Measurements from ENCODE around the gene ALK. TPM values are rescaled to one million over a fixed set of nuclear protein-coding genes. Genes with fewer than 3 reads are reported as not detected.

The ALK gene
- total and polyA plus RNA-seq, 2 donors (not counting 1 experiment from before 2014, with no cell fraction given) = not detected

DNA sequence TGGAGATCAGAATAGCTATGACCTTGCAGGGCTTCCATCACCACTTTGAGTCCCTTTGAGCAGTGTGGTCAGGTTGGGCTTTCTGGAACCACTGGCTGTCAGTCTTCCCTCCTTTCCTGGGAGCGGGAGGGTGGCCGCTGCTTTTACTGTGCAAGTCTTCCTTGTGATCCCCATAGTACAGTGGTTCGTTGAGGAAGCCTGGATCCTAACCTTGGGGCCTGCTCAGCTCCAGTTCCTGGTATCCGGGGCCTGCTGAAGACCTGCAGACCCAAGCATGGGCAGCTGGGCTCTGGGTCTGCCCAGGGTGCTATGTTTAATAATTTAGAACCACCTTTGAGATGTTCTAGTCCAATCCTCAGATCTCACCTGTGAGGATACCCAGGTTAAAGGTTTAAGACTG is 702.0 kb downstream of the ALK start:
- ATAC-seq (ENCODE audit: low read depth) = no peak
- no peak overlapping the region for H3K27ac ChIP-seq (ENCODE audit: low read length in 2 of 2)
- H3K9me3 ChIP-seq (ENCODE audit: control extremely low read depth in 1 of 3, control insufficient read depth in 2 of 3, insufficient read depth in 1 of 3, low read length in 2 of 3) = peaks cover 0 to 4% (median 0%) of the 10 kb centered on the region in 3 donors
- no peak overlapping the region for H3K27ac Mint-ChIP-seq
- peaks cover under 1% of the 10 kb centered on the region for H3K27me3 Mint-ChIP-seq
- no peak overlapping the region for H2AFZ ChIP-seq (ENCODE audit: insufficient read depth, low read depth, low read length, poor library complexity, severe bottlenecking)
- no peak for TF ChIP-seq EZH2 (IDR thresholded peaks at IDR 0.05; ENCODE audit: borderline replicate concordance, insufficient read depth, low read depth, low read length, poor library complexity, severe bottlenecking)
- no peak overlapping the region for H3K4me2 ChIP-seq (replicated peaks; ENCODE audit: low read depth, low read length, poor library complexity, severe bottlenecking)
- no peak overlapping the region for H3K9ac ChIP-seq (ENCODE audit: low read length)
- no peak overlapping the region for H3K4me3 ChIP-seq (ENCODE audit: control extremely low read depth in 1 of 5, extremely low read depth in 1 of 5, insufficient read depth in 1 of 5, low read depth in 2 of 5, low read length in 4 of 5)
- intact Hi-C loops (cut with micrococcal nuclease) = no loop called here
- H3K4me1 ChIP-seq (ENCODE audit: control insufficient read depth in 2 of 2, insufficient read depth in 2 of 2, low read length in 2 of 2) = no peaks in the 10 kb centered on the region
- H3K4me3 Mint-ChIP-seq = no peak overlapping the region
- no peaks in the 10 kb centered on the region for H3K9me3 Mint-ChIP-seq (ENCODE audit: insufficient read depth)
- no peaks in the 10 kb centered on the region for H4K20me1 ChIP-seq (ENCODE audit: control insufficient read depth, insufficient read depth, low read length, poor library complexity, severe bottlenecking)
- WGBS (ENCODE audit: insufficient coverage) = 100% methylated on average over 3 of the region's 4 CpGs
- DNase-seq = no peak
- no peaks in the 10 kb centered on the region for H3K27me3 ChIP-seq (replicated peaks in 1 of 4; ENCODE audit: control extremely low read depth in 1 of 4, control insufficient read depth in 3 of 4, insufficient read depth in 4 of 4, low read length in 3 of 4)
- ChIA-PET POLR2A (no interaction called here), CTCF (no interaction called here)
- H3K36me3 ChIP-seq (replicated peaks in 1 of 2; ENCODE audit: control extremely low read depth in 1 of 2, control insufficient read depth in 1 of 2, extremely low read depth in 1 of 2, insufficient read depth in 2 of 2, low read length in 1 of 2) = no peaks in the 10 kb centered on the region
- no peaks in the 10 kb centered on the region for H3K79me2 ChIP-seq (ENCODE audit: control insufficient read depth, insufficient read depth, low read length)
- H3K4me1 Mint-ChIP-seq = no peaks in the 10 kb centered on the region

- intact Hi-C loops (cut with micrococcal nuclease) = no loop called here
- H3K27me3 Mint-ChIP-seq = peaks cover 3% of the 10 kb centered on the region
- TF ChIP-seq, protein P1, sequence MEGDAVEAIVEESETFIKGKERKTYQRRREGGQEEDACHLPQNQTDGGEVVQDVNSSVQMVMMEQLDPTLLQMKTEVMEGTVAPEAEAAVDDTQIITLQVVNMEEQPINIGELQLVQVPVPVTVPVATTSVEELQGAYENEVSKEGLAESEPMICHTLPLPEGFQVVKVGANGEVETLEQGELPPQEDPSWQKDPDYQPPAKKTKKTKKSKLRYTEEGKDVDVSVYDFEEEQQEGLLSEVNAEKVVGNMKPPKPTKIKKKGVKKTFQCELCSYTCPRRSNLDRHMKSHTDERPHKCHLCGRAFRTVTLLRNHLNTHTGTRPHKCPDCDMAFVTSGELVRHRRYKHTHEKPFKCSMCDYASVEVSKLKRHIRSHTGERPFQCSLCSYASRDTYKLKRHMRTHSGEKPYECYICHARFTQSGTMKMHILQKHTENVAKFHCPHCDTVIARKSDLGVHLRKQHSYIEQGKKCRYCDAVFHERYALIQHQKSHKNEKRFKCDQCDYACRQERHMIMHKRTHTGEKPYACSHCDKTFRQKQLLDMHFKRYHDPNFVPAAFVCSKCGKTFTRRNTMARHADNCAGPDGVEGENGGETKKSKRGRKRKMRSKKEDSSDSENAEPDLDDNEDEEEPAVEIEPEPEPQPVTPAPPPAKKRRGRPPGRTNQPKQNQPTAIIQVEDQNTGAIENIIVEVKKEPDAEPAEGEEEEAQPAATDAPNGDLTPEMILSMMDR (IDR thresholded peaks at IDR 0.05) = no peak
- TF ChIP-seq EZH2 (IDR thresholded peaks at IDR 0.05; ENCODE audit: borderline replicate concordance, insufficient read depth, low read depth, low read length, poor library complexity, severe bottlenecking) = no peak
- H3K79me2 ChIP-seq (ENCODE audit: control insufficient read depth, insufficient read depth, low read length) = no peaks in the 10 kb centered on the region
- DNase-seq (no peak), ATAC-seq (ENCODE audit: low read depth) (no peak)
- CTCF ChIA-PET = no interaction called here
- H3K27me3 ChIP-seq (replicated peaks in 1 of 4; ENCODE audit: control extremely low read depth in 1 of 4, control insufficient read depth in 3 of 4, insufficient read depth in 4 of 4, low read length in 3 of 4) = no peaks in the 10 kb centered on the region
- H3K9me3 Mint-ChIP-seq (ENCODE audit: insufficient read depth) = no peaks in the 10 kb centered on the region
- H2AFZ ChIP-seq (ENCODE audit: insufficient read depth, low read depth, low read length, poor library complexity, severe bottlenecking) = no peak overlapping the region
- H3K4me2 ChIP-seq (replicated peaks; ENCODE audit: low read depth, low read length, poor library complexity, severe bottlenecking) = no peak overlapping the region
- no peak overlapping the region for H3K4me3 Mint-ChIP-seq
- H3K27ac ChIP-seq (ENCODE audit: low read length in 2 of 2) = no peak overlapping the region
- H3K36me3 ChIP-seq (replicated peaks in 1 of 2; ENCODE audit: control extremely low read depth in 1 of 2, control insufficient read depth in 1 of 2, extremely low read depth in 1 of 2, insufficient read depth in 2 of 2, low read length in 1 of 2) = no peaks in the 10 kb centered on the region
- no peaks in the 10 kb centered on the region for H3K4me1 Mint-ChIP-seq
- no peak overlapping the region for H3K27ac Mint-ChIP-seq
- WGBS (ENCODE audit: insufficient coverage) = 85% methylated on average over 3 of the region's 4 CpGs
- POLR2A ChIA-PET = no interaction called here
- H3K4me3 ChIP-seq (ENCODE audit: control extremely low read depth in 1 of 5, extremely low read depth in 1 of 5, insufficient read depth in 1 of 5, low read depth in 2 of 5, low read length in 4 of 5) = no peak overlapping the region
- H4K20me1 ChIP-seq (ENCODE audit: control insufficient read depth, insufficient read depth, low read length, poor library complexity, severe bottlenecking) = no peaks in the 10 kb centered on the region
- peaks cover 0 to 4% (median 0%) of the 10 kb centered on the region in 3 donors for H3K9me3 ChIP-seq (ENCODE audit: control extremely low read depth in 1 of 3, control insufficient read depth in 2 of 3, insufficient read depth in 1 of 3, low read length in 2 of 3)
- no peaks in the 10 kb centered on the region for H3K4me1 ChIP-seq (ENCODE audit: control insufficient read depth in 2 of 2, insufficient read depth in 2 of 2, low read length in 2 of 2)
- H3K9ac ChIP-seq (ENCODE audit: low read length) = no peak overlapping the region
Observed at GRCh38 chr2:29218550-29219125, 702.7 kb downstream of the ALK start.
